Right lobe of liver (tissue), 6 donors: ENCODE measurements around the gene SLC2A1. TPM values are rescaled to one million over a fixed set of nuclear protein-coding genes. Genes with fewer than 3 reads are reported as not detected.
A peak's percentile ranks its signal among the peaks of the same experiment; 100 is the strongest.

Source experiments
- ATAC-seq, 4 donors: fragments of 200-7000 bp; cut with Tn5 transposase; one replicate each; pipeline ENCODE4 v1.9.1; 2020; ENCODE audit warnings: mild to moderate bottlenecking in 4 of 4, moderate library complexity in 4 of 4
- DNase-seq, 3 donors: peaks; one replicate each; pipeline ENCODE4 v3.0.0-alpha.2; 2020
- H3K27ac ChIP-seq, 3 donors: fragments of 200-600 bp; one replicate each; pipeline ENCODE4 v1.8.0; 2022
- H3K27me3 ChIP-seq, 2 donors: fragments of 200-600 bp; one replicate each; pipeline ENCODE4 v1.8.0; 2022
- H3K36me3 ChIP-seq, 4 donors: fragments of 200-600 bp; sonication (generic) in 1 of 4; one replicate each; pipeline versions ENCODE4 v1.5.1 to v1.8.0; 2017 to 2022; ENCODE audit warnings: control low read depth in 1 of 4
- H3K4me1 ChIP-seq, 4 donors: fragments of 200-600 bp; sonication (generic) in 1 of 4; one replicate each; pipeline versions ENCODE4 v1.5.1 to v1.8.0; 2017 to 2022; ENCODE audit warnings: control low read depth in 1 of 4
- H3K4me3 ChIP-seq, 3 donors: fragments of 200-600 bp; one replicate each; pipeline ENCODE4 v1.8.0; 2022
- H3K9me3 ChIP-seq, 4 donors: fragments of 200-600 bp; sonication (generic) in 1 of 4; one replicate each; pipeline versions ENCODE4 v1.5.1 to v1.8.0; 2017 to 2022; ENCODE audit warnings: control low read depth in 1 of 4
- POLR2A ChIP-seq: fragments of 450-650 bp; IDR thresholded peaks from one replicate; pipeline ENCODE4 v1.6.1; 2017; ENCODE audit warnings: antibody characterized with exemption, mild to moderate bottlenecking
- WGBS: methylation state at CpG from one replicate; pipeline ENCODE4 v1.1.6; 2018; ENCODE audit warnings: low coverage, low lambda C conversion rate; ENCODE audit not compliant: insufficient coverage; ENCODE audit errors: missing lambda C conversion rate; 5-methylcytosine and 5-hydroxymethylcytosine counted together
- intact Hi-C, 2 donors: fragments of 100-400 bp; cut with DNase I; formaldehyde crosslinking; loops; one replicate each; pipeline versions ENCODE4 v1.11.2 to v1.14.1; 2022
- total RNA-seq, 6 experiments: library from RNA; depleted of rRNA in 2 of 6; stranded (reverse); fragments of >200 nt in 2 of 6; fragmentation: NEBNext Ultra II Directional in 3 of 6; extraction: Animal tissue kit (Norgen Biotek cat#: 25700) in 3 of 6; gene quantifications; one replicate each; pipeline versions ENCODE4 v1.1.0 to v1.2.4, GENCODE V29; 2016 to 2023
- TF ChIP-seq, protein P1 (sequence below), 4 donors: fragments of 200-600 bp in 3 of 4; fragments of 450-650 bp in 1 of 4; IDR thresholded peaks; one replicate each; pipeline versions ENCODE4 v1.5.1 to v1.8.0; 2016 to 2022; ENCODE audit warnings: antibody characterized with exemption in 4 of 4, mild to moderate bottlenecking in 2 of 4
- donor health status: DM: no; HTN: yes; CAD: no.
- donor health status: DM: no; HTN: no; CAD: no.
- donor health status: DM: no; HTN: no; CAD: no.
- donor health status: DM: no; HTN: yes; CAD: no.
- donor health status: DM: no; HTN: yes; CAD: no.

The SLC2A1 gene
- total RNA-seq, 6 experiments from 2014 or later, result 0.74 to 34.3 (median 5.8) TPM

- intact Hi-C loops, result no loop called here
- no peak overlapping the region for H3K27ac ChIP-seq
- H3K4me1 ChIP-seq, result peaks cover 0 to 16% (median 0%) of the 10 kb centered on the region in 4 donors
- H3K36me3 ChIP-seq, result no peaks in the 10 kb centered on the region
- TF ChIP-seq, protein P1, sequence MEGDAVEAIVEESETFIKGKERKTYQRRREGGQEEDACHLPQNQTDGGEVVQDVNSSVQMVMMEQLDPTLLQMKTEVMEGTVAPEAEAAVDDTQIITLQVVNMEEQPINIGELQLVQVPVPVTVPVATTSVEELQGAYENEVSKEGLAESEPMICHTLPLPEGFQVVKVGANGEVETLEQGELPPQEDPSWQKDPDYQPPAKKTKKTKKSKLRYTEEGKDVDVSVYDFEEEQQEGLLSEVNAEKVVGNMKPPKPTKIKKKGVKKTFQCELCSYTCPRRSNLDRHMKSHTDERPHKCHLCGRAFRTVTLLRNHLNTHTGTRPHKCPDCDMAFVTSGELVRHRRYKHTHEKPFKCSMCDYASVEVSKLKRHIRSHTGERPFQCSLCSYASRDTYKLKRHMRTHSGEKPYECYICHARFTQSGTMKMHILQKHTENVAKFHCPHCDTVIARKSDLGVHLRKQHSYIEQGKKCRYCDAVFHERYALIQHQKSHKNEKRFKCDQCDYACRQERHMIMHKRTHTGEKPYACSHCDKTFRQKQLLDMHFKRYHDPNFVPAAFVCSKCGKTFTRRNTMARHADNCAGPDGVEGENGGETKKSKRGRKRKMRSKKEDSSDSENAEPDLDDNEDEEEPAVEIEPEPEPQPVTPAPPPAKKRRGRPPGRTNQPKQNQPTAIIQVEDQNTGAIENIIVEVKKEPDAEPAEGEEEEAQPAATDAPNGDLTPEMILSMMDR (IDR thresholded peaks at IDR 0.05), result no peak
- TF ChIP-seq POLR2A, result no peak
- 79% methylated on average over 13 of the region's 14 CpGs for WGBS
- H3K4me3 ChIP-seq, result no peak overlapping the region
- DNase-seq (peak in 1 of 3 donors; percentile 35), ATAC-seq (peak in 1 of 4 donors; percentile 21)
- no peaks in the 10 kb centered on the region for H3K9me3 ChIP-seq
- no peaks in the 10 kb centered on the region for H3K27me3 ChIP-seq
Observed at GRCh38 chr1:42940851-42941639, 17.6 kb downstream of the SLC2A1 start.

DNA sequence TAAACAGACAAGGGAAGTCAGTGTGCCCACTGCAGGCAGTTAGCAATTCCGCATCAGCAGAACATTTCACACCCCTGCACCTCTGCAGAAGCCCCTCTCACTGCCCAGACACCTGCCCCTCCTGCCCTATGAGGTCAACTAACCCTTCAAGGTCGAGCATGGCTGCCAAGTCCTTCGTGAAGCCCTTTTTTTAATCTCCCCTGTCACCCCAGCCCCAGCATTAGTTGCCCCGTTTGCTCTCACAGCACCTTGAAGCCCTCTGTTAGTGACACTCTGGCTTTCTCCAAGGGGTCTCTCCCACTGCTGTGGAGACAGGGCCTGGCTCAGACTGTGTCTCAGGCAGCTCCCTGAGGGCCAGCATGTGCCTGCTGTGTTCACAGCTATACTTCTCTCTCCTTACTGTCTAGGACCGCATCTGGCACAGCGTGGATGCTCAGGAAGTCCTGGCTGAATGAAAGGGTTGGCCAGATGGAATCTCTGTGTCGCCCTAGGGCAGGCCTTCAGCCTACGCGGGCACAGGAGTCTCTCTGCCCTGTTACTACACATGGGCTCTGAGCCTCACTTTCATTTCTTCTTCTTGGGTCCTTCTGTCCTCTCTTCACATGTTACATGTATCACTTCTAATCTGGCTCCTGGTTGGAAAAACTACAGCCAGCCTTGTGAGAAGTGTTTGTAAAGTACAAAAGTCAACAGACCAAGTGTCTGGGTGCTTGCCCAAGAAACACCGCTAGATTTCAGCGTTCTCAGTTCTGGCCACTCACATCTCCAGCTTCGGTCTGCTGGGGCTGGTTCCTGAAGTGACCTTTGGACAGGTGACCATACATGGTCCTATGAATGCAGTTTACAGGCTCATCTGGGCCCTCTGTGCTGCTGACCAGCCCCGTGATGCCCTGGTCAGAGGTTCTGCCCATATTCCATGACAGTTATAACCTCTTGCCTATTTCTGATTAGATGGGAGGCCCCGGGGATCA is 19.7 kb downstream of the SLC2A1 start:
- DNase-seq (peak in 1 of 3 donors; percentile 63), ATAC-seq (peak in 3 of 4 donors; percentile 59 to 62 (median 60))
- Histone ChIP-seq H3K36me3 (no peaks in the 10 kb centered on the region), H3K4me3 (no peak overlapping the region), H3K4me1 (peaks cover 0 to 13% (median 0%) of the 10 kb centered on the region in 4 donors), H3K27ac (no peak overlapping the region), H3K9me3 (no peaks in the 10 kb centered on the region), H3K27me3 (no peaks in the 10 kb centered on the region)
- intact Hi-C loops, result no loop called here
- 70% methylated on average over 6 of the region's 14 CpGs for WGBS
- TF ChIP-seq, protein P1 (IDR thresholded peaks at IDR 0.05), result no peak
- TF ChIP-seq POLR2A, result no peak

GRCh38 chr1:42937836-42938644 is 20.6 kb downstream of the SLC2A1 start:
- no peak for ATAC-seq
- no peak overlapping the region for H3K4me3 ChIP-seq
- H3K4me1 ChIP-seq, result peaks cover 0 to 13% (median 0%) of the 10 kb centered on the region in 4 donors
- H3K27ac ChIP-seq, result no peak overlapping the region
- H3K27me3 ChIP-seq, result no peaks in the 10 kb centered on the region
- intact Hi-C loops, result no loop called here
- 93% methylated on average over 3 of the region's 6 CpGs for WGBS
- no peak for TF ChIP-seq POLR2A
- no peaks in the 10 kb centered on the region for H3K9me3 ChIP-seq
- H3K36me3 ChIP-seq, result no peaks in the 10 kb centered on the region
- no peak for DNase-seq

- H3K27ac ChIP-seq, result no peak overlapping the region
- intact Hi-C loops, result no loop called here
- WGBS, result 85% methylated on average over 6 of the region's 6 CpGs
- DNase-seq, result no peak
- no peak overlapping the region for H3K4me3 ChIP-seq
- H3K27me3 ChIP-seq, result no peaks in the 10 kb centered on the region
- no peak for TF ChIP-seq POLR2A
- TF ChIP-seq, protein P1 (IDR thresholded peaks at IDR 0.05), result peak in 1 of 4 donors; percentile 5
- H3K9me3 ChIP-seq, result no peaks in the 10 kb centered on the region
- peak; percentile 6 to 53 (median 44) for ATAC-seq
- H3K36me3 ChIP-seq, result no peaks in the 10 kb centered on the region
- peaks cover 0 to 13% (median 0%) of the 10 kb centered on the region in 4 donors for H3K4me1 ChIP-seq
Observed at GRCh38 chr1:42937141-42937696, 21.4 kb downstream of the SLC2A1 start.
